IMR-90 (cell line): Measurements from ENCODE around the gene ETFB. TPM values are rescaled to one million over a fixed set of nuclear protein-coding genes. Genes with fewer than 3 reads are reported as not detected.

Experiments
- ATAC-seq: fragments of 200-7000 bp; cut with Tn5 transposase; 2 replicates; pipeline ENCODE4 v1.9.1; 2020; ENCODE audit warnings: low read depth, mild to moderate bottlenecking, moderate library complexity
- BruUV-seq: library from RNA; stranded (reverse); fragments of 400-500 nt; replicated peaks from 2 replicates; lab custom pipeline; 2021; lab: Mats Ljungman, UMichigan
- CTCF ChIA-PET: fragments of 300-600 bp; formaldehyde crosslinking; extraction: SDS; loops from one replicate; lab custom pipeline; 2021; ENCODE audit warnings: antibody characterized with exemption; lab: Yijun Ruan, JAX
- POLR2A ChIA-PET: fragments of 300-600 bp; sonication (Branson Sonifier 250); formaldehyde crosslinking; loops from one replicate; lab custom pipeline; 2022; ENCODE audit warnings: antibody characterized with exemption; ENCODE audit not compliant: unreplicated experiment; lab: Charles Lee
- DNase-seq: peaks from one replicate; pipeline ENCODE4 v3.0.0; 2013
- H2AFZ ChIP-seq: replicated peaks from 2 replicates; pipeline ENCODE3; 2013; ENCODE audit warnings: low read length, mild to moderate bottlenecking; ENCODE audit not compliant: poor library complexity
- H2AK5ac ChIP-seq: 2 replicates; pipeline ENCODE4 v1.6.1; 2013; ENCODE audit warnings: low read depth, low read length, inconsistent platforms
- H2AK9ac ChIP-seq: replicated peaks from 2 replicates; pipeline ENCODE3; 2013; ENCODE audit warnings: mild to moderate bottlenecking, low read depth, low read length, moderate library complexity; ENCODE audit not compliant: poor library complexity
- H2BK120ac ChIP-seq: 2 replicates; pipeline ENCODE4 v1.6.1; 2013; ENCODE audit warnings: low read depth, low read length, inconsistent platforms
- H2BK15ac ChIP-seq: 3 replicates; pipeline ENCODE4 v1.6.1; 2013; ENCODE audit warnings: low read depth, low read length, inconsistent platforms
- H2BK20ac ChIP-seq: 2 replicates; pipeline ENCODE4 v1.6.1; 2013; ENCODE audit warnings: low read depth, mild to moderate bottlenecking, inconsistent platforms, low read length, moderate library complexity
- H2BK5ac ChIP-seq: 2 replicates; pipeline ENCODE4 v1.6.1; 2013; ENCODE audit warnings: mild to moderate bottlenecking, low read depth, low read length, inconsistent platforms; ENCODE audit not compliant: poor library complexity, severe bottlenecking
- H3K14ac ChIP-seq: replicated peaks from 2 replicates; pipeline ENCODE4 v1.6.1; 2013; ENCODE audit warnings: low read depth, low read length, inconsistent platforms
- H3K18ac ChIP-seq: 2 replicates; pipeline ENCODE4 v1.6.1; 2013; ENCODE audit warnings: low read depth, low read length, control low read depth
- H3K23ac ChIP-seq: 2 replicates; pipeline ENCODE4 v1.6.1; 2013; ENCODE audit warnings: low read depth, low read length, inconsistent platforms
- H3K27ac ChIP-seq: 2 replicates; pipeline ENCODE4 v1.5.1; 2013; ENCODE audit warnings: mild to moderate bottlenecking, control low read depth, low read length; ENCODE audit not compliant: insufficient read depth
- H3K27me3 ChIP-seq: 2 replicates; pipeline ENCODE4 v1.6.1; 2013; ENCODE audit warnings: low read length; ENCODE audit not compliant: control insufficient read depth, insufficient read depth
- H3K36me3 ChIP-seq: 2 replicates; pipeline ENCODE4 v1.6.1; 2013; ENCODE audit warnings: low read length, mixed read lengths; ENCODE audit not compliant: control insufficient read depth, insufficient read depth
- H3K4ac ChIP-seq: 2 replicates; pipeline ENCODE4 v1.6.1; 2013; ENCODE audit warnings: low read depth, low read length, inconsistent platforms
- H3K4me1 ChIP-seq: 2 replicates; pipeline ENCODE4 v1.6.1; 2013; ENCODE audit warnings: low read length, mixed read lengths; ENCODE audit not compliant: control insufficient read depth, insufficient read depth
- H3K4me2 ChIP-seq: 2 replicates; pipeline ENCODE4 v1.6.1; 2013; ENCODE audit warnings: low read depth, mild to moderate bottlenecking, control low read depth, low read length, moderate library complexity
- H3K4me3 ChIP-seq: 2 replicates; pipeline ENCODE4 v1.5.1; 2013; ENCODE audit warnings: low read depth, mild to moderate bottlenecking, control low read depth, low read length, moderate library complexity; ENCODE audit not compliant: insufficient read depth
- H3K56ac ChIP-seq: 2 replicates; pipeline ENCODE4 v1.6.1; 2013; ENCODE audit warnings: low read length, inconsistent platforms; ENCODE audit not compliant: insufficient read depth; ENCODE audit errors: extremely low read depth
- H3K79me1 ChIP-seq, 2 experiments: 2 replicates each; pipeline ENCODE4 v1.6.1; 2013; ENCODE audit warnings: low read length in 2 of 2, inconsistent platforms in 1 of 2, low read depth in 1 of 2
- H3K9ac ChIP-seq: 2 replicates; pipeline ENCODE4 v1.6.1; 2013; ENCODE audit warnings: low read depth, low read length, control low read depth
- H3K9me1 ChIP-seq: 2 replicates; pipeline ENCODE4 v1.6.1; 2013; ENCODE audit warnings: low read length, inconsistent platforms; ENCODE audit not compliant: insufficient read depth
- H3K9me3 ChIP-seq: 2 replicates; pipeline ENCODE4 v1.6.1; 2013; ENCODE audit warnings: low read length; ENCODE audit not compliant: control insufficient read depth, insufficient read depth
- H4K20me1 ChIP-seq: 2 replicates; pipeline ENCODE4 v1.6.1; 2013; ENCODE audit warnings: low read length, inconsistent platforms; ENCODE audit not compliant: insufficient read depth
- H4K5ac ChIP-seq: 2 replicates; pipeline ENCODE4 v1.6.1; 2013; ENCODE audit warnings: mild to moderate bottlenecking, low read depth, low read length, control low read depth
- H4K8ac ChIP-seq, 2 experiments: 2 replicates each; pipeline ENCODE4 v1.6.1; 2013; ENCODE audit warnings: low read depth in 2 of 2, low read length in 2 of 2, control low read depth in 1 of 2, inconsistent platforms in 1 of 2
- H4K91ac ChIP-seq: 2 replicates; pipeline ENCODE4 v1.6.1; 2013; ENCODE audit warnings: low read depth, low read length, inconsistent platforms; ENCODE audit not compliant: insufficient read depth
- BHLHE40 ChIP-seq: fragments of 150-350 bp; IDR thresholded peaks from 2 replicates; pipeline ENCODE4 v1.6.1; 2016; ENCODE audit warnings: mild to moderate bottlenecking, low read depth, low read length
- CEBPB ChIP-seq: IDR thresholded peaks from 2 replicates; pipeline ENCODE4 v1.6.1; 2012; ENCODE audit warnings: low read depth, low read length, improper control_type of control experiment
- CHD1 ChIP-seq: IDR thresholded peaks from 2 replicates; pipeline ENCODE4 v1.6.1; 2012; ENCODE audit warnings: low read depth, low read length, improper control_type of control experiment
- CTCF ChIP-seq: conservative IDR thresholded peaks from 2 replicates; pipeline ENCODE4 v1.5.1; 2012; ENCODE audit warnings: mild to moderate bottlenecking, low read depth, low read length, improper control_type of control experiment
- ELK1 ChIP-seq: fragments of 150-350 bp; IDR thresholded peaks from 2 replicates; pipeline ENCODE4 v1.6.1; 2016; ENCODE audit warnings: low read depth, mild to moderate bottlenecking, low read length, moderate library complexity, borderline replicate concordance
- FOS ChIP-seq: fragments of 150-350 bp; IDR thresholded peaks from 2 replicates; pipeline ENCODE4 v1.6.1; 2016; ENCODE audit warnings: low read depth, low read length
- MAFK ChIP-seq: IDR thresholded peaks from 2 replicates; pipeline ENCODE4 v1.6.1; 2012; ENCODE audit warnings: low read depth, low read length, improper control_type of control experiment
- MAZ ChIP-seq: IDR thresholded peaks from 2 replicates; pipeline ENCODE4 v1.6.1; 2012; ENCODE audit warnings: low read depth, mild to moderate bottlenecking, low read length, improper control_type of control experiment, moderate library complexity, borderline replicate concordance
- MXI1 ChIP-seq: IDR thresholded peaks from 2 replicates; pipeline ENCODE4 v1.6.1; 2012; ENCODE audit warnings: low read depth, mild to moderate bottlenecking, low read length, moderate library complexity, borderline replicate concordance
- NFE2L2 ChIP-seq: fragments of 150-350 bp; IDR thresholded peaks from 2 replicates; pipeline ENCODE4 v1.6.1; 2016; ENCODE audit warnings: low read depth, mild to moderate bottlenecking, low read length
- POLR2A ChIP-seq: IDR thresholded peaks from 2 replicates; pipeline ENCODE4 v1.6.1; 2012; ENCODE audit warnings: mild to moderate bottlenecking, low read depth, low read length
- RAD21 ChIP-seq: IDR thresholded peaks from 2 replicates; pipeline ENCODE4 v1.6.1; 2012; ENCODE audit warnings: low read length, improper control_type of control experiment
- RCOR1 ChIP-seq: IDR thresholded peaks from 2 replicates; pipeline ENCODE4 v1.6.1; 2012; ENCODE audit warnings: mild to moderate bottlenecking, low read length, improper control_type of control experiment; ENCODE audit not compliant: insufficient replicate concordance
- RFX5 ChIP-seq: IDR thresholded peaks from 2 replicates; pipeline ENCODE4 v1.8.0; 2012; ENCODE audit warnings: low read depth, mild to moderate bottlenecking, low read length, moderate library complexity
- SMC3 ChIP-seq: fragments of 150-350 bp; IDR thresholded peaks from 2 replicates; pipeline ENCODE4 v1.6.1; 2016; ENCODE audit warnings: low read depth, mild to moderate bottlenecking, antibody characterized with exemption, low read length, moderate library complexity
- USF2 ChIP-seq: fragments of 150-350 bp; IDR thresholded peaks from 2 replicates; pipeline ENCODE4 v1.6.1; 2017; ENCODE audit warnings: mild to moderate bottlenecking, antibody characterized with exemption, low read length, low read depth
- WGBS, 2 experiments: methylation state at CpG; one replicate each; pipeline versions ENCODE4 v1.1.5 to v1.1.7; 2013; ENCODE audit warnings: missing lambda C conversion rate in 2 of 2; ENCODE audit not compliant: insufficient read length in 1 of 2; ENCODE audit errors: extremely low coverage in 2 of 2; 5-methylcytosine and 5-hydroxymethylcytosine counted together
- dilution Hi-C: fragments of 300-500 bp; cut with HindIII; formaldehyde crosslinking; loops from one replicate; pipeline ENCODE4 v1.14.3; 2018; ENCODE audit warnings: low sequenced_read_pairs; ENCODE audit not compliant: unreplicated experiment
- in situ Hi-C: fragments of 300-500 bp; cut with MboI; formaldehyde crosslinking; loops from 3 replicates; pipeline ENCODE4 v1.14.3; 2019; ENCODE audit warnings: low sequenced_read_pairs, inconsistent platforms, mixed read lengths
- intact Hi-C: fragments of 100-400 bp; cut with micrococcal nuclease; formaldehyde crosslinking; loops from 2 replicates; pipeline ENCODE4 v1.10.0; 2022
- polyA plus RNA-seq, 3 experiments: library from polyadenylated mRNA; depleted of rRNA; stranded (reverse); fragments of >200 nt; gene quantifications; 2 replicates each; pipeline ENCODE4 v1.2.3, GENCODE V29; 2012; ENCODE audit warnings: low replicate concordance in 1 of 3
- total RNA-seq: library from RNA; depleted of rRNA; stranded (reverse); fragments of >200 nt; gene quantifications from 2 replicates; pipeline ENCODE4 v1.2.3, GENCODE V29; 2012

ETFB gene
- total and polyA plus RNA-seq, 2 of the 4 experiments (the other 2 are of a cell fraction) = 141 to 166 TPM

- ATAC-seq = no peak
- intact Hi-C loops = no loop called here
- H2AK9ac ChIP-seq = no peak overlapping the region
- CTCF ChIA-PET = no interaction called here
- H3K4me2 ChIP-seq = no peak overlapping the region
- H3K27me3 ChIP-seq = no peaks in the 10 kb centered on the region
- H3K56ac ChIP-seq = no peak overlapping the region
- no peak for TF ChIP-seq MXI1
- no peak for TF ChIP-seq CTCF
- TF ChIP-seq RAD21 = no peak
- no peak for TF ChIP-seq NFE2L2
- no peak for TF ChIP-seq MAFK
- no peak for TF ChIP-seq SMC3
- no peak for TF ChIP-seq FOS
- TF ChIP-seq POLR2A = no peak
- no peak for TF ChIP-seq RFX5
- TF ChIP-seq RCOR1 = no peak
- no peak for TF ChIP-seq CEBPB
- no peak for TF ChIP-seq USF2
- no peak for TF ChIP-seq ELK1
- no peak for TF ChIP-seq MAZ
- no peak for TF ChIP-seq CHD1
- TF ChIP-seq BHLHE40 = no peak
- H3K9me3 ChIP-seq = no peaks in the 10 kb centered on the region
- H3K4me1 ChIP-seq = no peaks in the 10 kb centered on the region
- no peak overlapping the region for H3K14ac ChIP-seq
- dilution Hi-C loops = no loop called here
- H4K91ac ChIP-seq = no peak overlapping the region
- H4K8ac ChIP-seq = no peak overlapping the region
- POLR2A ChIA-PET = no interaction called here
- H3K18ac ChIP-seq = no peak overlapping the region
- no TSS peak for BruUV-seq
- no peaks in the 10 kb centered on the region for H3K36me3 ChIP-seq
- WGBS, 2 experiments = 35% methylated on average over 2 of the region's 12 CpGs; no CpG with 5 or more reads in 1 of the 2 experiments
- no peak overlapping the region for H2AFZ ChIP-seq
- no peak overlapping the region for H3K4ac ChIP-seq
- no peak overlapping the region for H2AK5ac ChIP-seq
- no peaks in the 10 kb centered on the region for H3K9me1 ChIP-seq
- no peak overlapping the region for H3K23ac ChIP-seq
- no peak overlapping the region for H2BK15ac ChIP-seq
- DNase-seq = no peak
- H3K79me1 ChIP-seq = no peaks in the 10 kb centered on the region
- no peak overlapping the region for H2BK20ac ChIP-seq
- H4K20me1 ChIP-seq = no peaks in the 10 kb centered on the region
- no peak overlapping the region for H3K4me3 ChIP-seq
- in situ Hi-C loops = no loop called here
- no peak overlapping the region for H2BK120ac ChIP-seq
- H3K27ac ChIP-seq = no peak overlapping the region
- no peak overlapping the region for H3K9ac ChIP-seq
- no peak overlapping the region for H4K5ac ChIP-seq
- no peak overlapping the region for H2BK5ac ChIP-seq
These were observed 49.0 kb upstream of the ETFB start for GRCh38 chr19:51415187-51415586.
